B cell (primary cell): Measurements from ENCODE around the gene ADARB2. TPM values are rescaled to one million over a fixed set of nuclear protein-coding genes. Genes with fewer than 3 reads are reported as not detected.
A peak's percentile ranks its signal among the peaks of the same experiment; 100 is the strongest.

Experiments used
- ATAC-seq: fragments of 200-7000 bp; cut with Tn5 transposase; one replicate; pipeline ENCODE4 v1.10.0; 2021; ENCODE audit warnings: low read depth, mild to moderate bottlenecking, moderate number of reproducible peaks, moderate library complexity
- CTCF ChIA-PET: fragments of 350-600 bp; sonication (Branson Sonifier 250); formaldehyde crosslinking; loops from one replicate; lab custom pipeline; 2021; ENCODE audit warnings: antibody characterized with exemption, inconsistent platforms; lab: Charles Lee
- POLR2A ChIA-PET: fragments of 350-600 bp; sonication (Branson Sonifier 250); formaldehyde crosslinking; loops from one replicate; lab custom pipeline; 2021; ENCODE audit warnings: antibody characterized with exemption; lab: Charles Lee
- DNase-seq: peaks from one replicate; pipeline ENCODE4 v3.0.0; 2013
- H2AFZ ChIP-seq: 2 replicates; pipeline ENCODE4 v1.6.1; 2012; ENCODE audit warnings: mild to moderate bottlenecking, low read depth, low read length; ENCODE audit not compliant: insufficient read depth, poor library complexity, severe bottlenecking
- H3K27ac ChIP-seq, 2 donors: 1 replicate in 1 of 2; 2 replicates in 1 of 2; pipeline ENCODE4 v1.5.1; 2012 to 2013; ENCODE audit warnings: low read length in 2 of 2, mild to moderate bottlenecking in 2 of 2, moderate library complexity in 1 of 2
- H3K27me3 ChIP-seq, 4 experiments: fragments of 200-600 bp in 1 of 4; sonication (generic) in 1 of 4; replicated peaks in 1 of 4; 1 replicate in 2 of 4; 2 replicates in 2 of 4; pipeline versions ENCODE4 v1.6.1 to v1.7.0; 2013 to 2016; ENCODE audit warnings: low read length in 3 of 4, mild to moderate bottlenecking in 2 of 4, mixed read lengths in 1 of 4, moderate library complexity in 1 of 4; ENCODE audit not compliant: insufficient read depth in 4 of 4, control insufficient read depth in 3 of 4; ENCODE audit errors: control extremely low read depth in 1 of 4
- H3K36me3 ChIP-seq, 2 experiments: replicated peaks in 1 of 2; 1 replicate in 1 of 2; 2 replicates in 1 of 2; pipeline versions ENCODE4 v1.6.1 to v1.7.1; 2013; ENCODE audit warnings: low read length in 1 of 2; ENCODE audit not compliant: insufficient read depth in 2 of 2, control insufficient read depth in 1 of 2; ENCODE audit errors: control extremely low read depth in 1 of 2, extremely low read depth in 1 of 2
- H3K4me1 ChIP-seq, 2 donors: fragments of 200-600 bp in 1 of 2; sonication (generic) in 1 of 2; 1 replicate in 1 of 2; 2 replicates in 1 of 2; pipeline versions ENCODE4 v1.5.1 to v1.6.1; 2013 to 2017; ENCODE audit warnings: low read length in 2 of 2; ENCODE audit not compliant: control insufficient read depth in 2 of 2, insufficient read depth in 2 of 2
- H3K4me2 ChIP-seq: replicated peaks from 2 replicates; pipeline ENCODE3; 2012; ENCODE audit warnings: mild to moderate bottlenecking, low read depth, low read length; ENCODE audit not compliant: poor library complexity, severe bottlenecking
- H3K4me3 ChIP-seq, 5 experiments: fragments of 200-600 bp in 1 of 5; sonication (generic) in 1 of 5; 1 replicate in 3 of 5; 2 replicates in 2 of 5; pipeline versions ENCODE4 v1.5.1 to v1.7.0; 2011 to 2016; ENCODE audit warnings: low read length in 4 of 5, mild to moderate bottlenecking in 4 of 5, low read depth in 2 of 5, control low read depth in 1 of 5, moderate library complexity in 1 of 5; ENCODE audit not compliant: insufficient read depth in 1 of 5; ENCODE audit errors: control extremely low read depth in 1 of 5, extremely low read depth in 1 of 5
- H3K79me2 ChIP-seq: fragments of 200-600 bp; sonication (generic); one replicate; pipeline ENCODE4 v1.6.0; 2016; ENCODE audit warnings: low read length; ENCODE audit not compliant: control insufficient read depth, insufficient read depth
- H3K9ac ChIP-seq: fragments of 200-600 bp; sonication (generic); 2 replicates; pipeline ENCODE4 v1.6.1; 2017; ENCODE audit warnings: mild to moderate bottlenecking, low read length, moderate library complexity
- H3K9me3 ChIP-seq, 3 donors: one replicate each; pipeline versions ENCODE4 v1.6.1 to v1.7.1; 2013; ENCODE audit warnings: low read length in 2 of 3; ENCODE audit not compliant: control insufficient read depth in 2 of 3, insufficient read depth in 1 of 3; ENCODE audit errors: control extremely low read depth in 1 of 3
- H4K20me1 ChIP-seq: 2 replicates; pipeline ENCODE4 v1.6.0; 2012; ENCODE audit warnings: mild to moderate bottlenecking, low read length; ENCODE audit not compliant: insufficient read depth, control insufficient read depth, poor library complexity, severe bottlenecking
- H3K27ac Mint-ChIP-seq: one replicate; pipeline ENCODE4 v1.8.0; 2021; ENCODE audit warnings: mixed read lengths
- H3K27me3 Mint-ChIP-seq: one replicate; pipeline ENCODE4 v1.8.0; 2021; ENCODE audit warnings: mixed read lengths
- H3K4me1 Mint-ChIP-seq: one replicate; pipeline ENCODE4 v1.8.0; 2021; ENCODE audit warnings: mixed read lengths
- H3K4me3 Mint-ChIP-seq: one replicate; pipeline ENCODE4 v1.8.0; 2021; ENCODE audit warnings: mixed read lengths
- H3K9me3 Mint-ChIP-seq: one replicate; pipeline ENCODE4 v1.8.0; 2022; ENCODE audit warnings: mixed read lengths; ENCODE audit not compliant: insufficient read depth
- EZH2 ChIP-seq: IDR thresholded peaks from 2 replicates; pipeline ENCODE4 v1.6.1; 2012; ENCODE audit warnings: borderline replicate concordance, low read depth, mild to moderate bottlenecking, moderate library complexity, low read length; ENCODE audit not compliant: insufficient read depth, poor library complexity, severe bottlenecking
- WGBS: methylation state at CpG from one replicate; pipeline ENCODE4 v1.1.5; 2013; ENCODE audit warnings: missing lambda C conversion rate; ENCODE audit not compliant: insufficient coverage; 5-methylcytosine and 5-hydroxymethylcytosine counted together
- intact Hi-C: fragments of 100-400 bp; cut with micrococcal nuclease; formaldehyde crosslinking; loops from one replicate; pipeline ENCODE4 v1.10.0; 2022
- polyA plus RNA-seq: library from polyadenylated mRNA; depleted of rRNA; stranded (reverse); fragments of >200 nt; gene quantifications from 2 replicates; pipeline ENCODE4 v1.2.3, GENCODE V29; 2012
- total RNA-seq, 2 donors: library from RNA; stranded (reverse); fragments of 120-200 nt in 1 of 2; gene quantifications; 1 replicate in 1 of 2; 2 replicates in 1 of 2; pipeline versions ENCODE4 v1.2.3 to v1.2.4, GENCODE V29; 2013 to 2022
- TF ChIP-seq, protein P1 (sequence below): fragments of 200-600 bp; IDR thresholded peaks from one replicate; pipeline ENCODE4 v1.8.0; 2022; ENCODE audit warnings: antibody characterized with exemption, mild to moderate bottlenecking

Gene ADARB2
- total and polyA plus RNA-seq, 2 donors (not counting 1 experiment from before 2014, with no cell fraction given): 0.13 to 0.96 TPM

DNA sequence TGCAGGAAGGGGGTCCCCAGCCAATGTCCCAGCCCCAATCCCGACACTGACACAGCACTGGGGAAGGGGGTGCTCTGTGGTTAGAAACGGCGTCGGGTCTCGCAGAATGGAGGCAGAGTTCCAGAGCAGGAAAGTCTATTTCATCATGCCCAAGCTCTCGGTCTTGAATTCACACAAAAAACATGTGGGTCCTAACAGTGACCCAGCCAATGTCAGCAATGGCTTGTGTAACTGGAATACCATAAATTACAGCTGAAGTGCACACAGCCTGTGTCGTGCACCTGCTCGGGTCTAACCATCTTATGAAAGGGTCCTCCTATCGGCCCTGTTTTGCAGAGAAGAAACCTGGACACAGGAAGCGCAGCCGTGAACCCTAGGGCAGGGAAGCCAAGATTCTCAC is 324.1 kb downstream of the ADARB2 start:
- Mint-ChIP-seq H3K4me1 (peaks cover 21% of the 10 kb centered on the region), H3K4me3 (no peak overlapping the region), H3K9me3 (no peaks in the 10 kb centered on the region), H3K27me3 (peaks cover 27% of the 10 kb centered on the region), H3K27ac (no peak overlapping the region)
- no peak overlapping the region for H2AFZ ChIP-seq
- no peaks in the 10 kb centered on the region for H4K20me1 ChIP-seq
- 95% methylated on average over 11 of the region's 11 CpGs for WGBS
- peak overlapping the region; percentile 52 for H3K4me2 ChIP-seq
- no peak for TF ChIP-seq EZH2
- no peak overlapping the region for H3K9ac ChIP-seq
- ChIA-PET POLR2A (interaction anchor here (1.6 kb wide), 1 partner anchor 76 kb away, joined by 4 read pairs; no protein-coding TSS in a partner anchor), CTCF (interaction anchor here (1.3 kb wide), 1 partner anchor 9 kb away, joined by 4 read pairs; no protein-coding TSS in a partner anchor)
- no peaks in the 10 kb centered on the region for H3K36me3 ChIP-seq
- no peak overlapping the region for H3K27ac ChIP-seq
- H3K4me3 ChIP-seq: no peak overlapping the region
- H3K79me2 ChIP-seq: no peaks in the 10 kb centered on the region
- ATAC-seq: no peak
- DNase-seq: no peak
- H3K4me1 ChIP-seq: peaks cover 19 to 24% of the 10 kb centered on the region in 2 donors
- H3K9me3 ChIP-seq: peaks cover 0 to 18% (median 1%) of the 10 kb centered on the region in 3 donors
- peaks cover 0 to 35% (median 3%) of the 10 kb centered on the region in 4 experiments for H3K27me3 ChIP-seq
- intact Hi-C loops: loop anchor here (2.0 kb wide), 1 partner anchor 42 kb away; no protein-coding TSS in a partner anchor

DNA sequence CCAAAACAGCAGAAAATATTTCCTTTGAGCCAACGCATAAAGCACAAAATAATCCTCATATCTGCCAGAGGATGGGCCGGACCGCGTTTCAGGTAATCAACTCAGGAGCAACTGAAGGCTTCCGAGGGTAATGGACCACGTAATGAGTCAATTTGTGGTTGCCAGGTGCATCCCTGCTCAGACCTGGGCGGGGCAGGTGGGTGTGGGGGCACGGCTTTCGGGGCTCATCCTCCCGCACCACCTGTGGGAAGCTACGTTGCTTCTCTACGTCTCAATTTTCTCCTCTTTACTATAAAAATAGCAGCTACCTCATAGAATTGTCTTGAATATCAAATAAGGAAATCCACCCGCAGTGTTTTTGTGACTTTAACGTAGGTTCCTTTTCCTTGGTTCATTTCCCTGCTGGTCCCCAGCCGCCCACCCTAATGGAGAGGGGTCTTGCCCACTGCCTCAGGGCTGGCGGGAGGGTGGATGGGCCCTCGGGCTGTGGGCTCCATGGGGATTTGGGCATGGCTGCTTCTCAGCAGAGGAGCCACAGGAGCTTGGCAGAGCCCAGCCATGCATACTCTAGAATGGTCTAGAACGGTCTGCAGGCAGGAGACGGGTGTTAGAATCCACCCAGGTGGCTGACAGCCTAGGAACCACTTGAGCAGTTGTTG is 324.7 kb downstream of the ADARB2 start:
- no peaks in the 10 kb centered on the region for H3K36me3 ChIP-seq
- POLR2A ChIA-PET: interaction anchor here (1.6 kb wide), 1 partner anchor 77 kb away, joined by 4 read pairs; no protein-coding TSS in a partner anchor
- no peaks in the 10 kb centered on the region for H4K20me1 ChIP-seq
- DNase-seq (peak; percentile 74), ATAC-seq (peak; percentile 84)
- H3K4me2 ChIP-seq: peak overlapping the region; percentile 52
- Mint-ChIP-seq H3K4me3 (peak overlapping the region; percentile 46), H3K9me3 (no peaks in the 10 kb centered on the region), H3K4me1 (peaks cover 21% of the 10 kb centered on the region), H3K27ac (peak overlapping the region; percentile 50), H3K27me3 (peaks cover 28% of the 10 kb centered on the region)
- H3K9me3 ChIP-seq: peaks cover 0 to 18% (median 1%) of the 10 kb centered on the region in 3 donors
- H3K4me1 ChIP-seq: peaks cover 19 to 24% of the 10 kb centered on the region in 2 donors
- 24% methylated on average over 7 of the region's 19 CpGs for WGBS
- H2AFZ ChIP-seq: no peak overlapping the region
- H3K4me3 ChIP-seq: no peak overlapping the region
- CTCF ChIA-PET: interaction anchor here (1.3 kb wide), 1 partner anchor 8 kb away, joined by 4 read pairs; no protein-coding TSS in a partner anchor
- no peaks in the 10 kb centered on the region for H3K79me2 ChIP-seq
- H3K27me3 ChIP-seq: peaks cover 0 to 35% (median 3%) of the 10 kb centered on the region in 4 experiments
- no peak for TF ChIP-seq EZH2
- TF ChIP-seq, protein P1, sequence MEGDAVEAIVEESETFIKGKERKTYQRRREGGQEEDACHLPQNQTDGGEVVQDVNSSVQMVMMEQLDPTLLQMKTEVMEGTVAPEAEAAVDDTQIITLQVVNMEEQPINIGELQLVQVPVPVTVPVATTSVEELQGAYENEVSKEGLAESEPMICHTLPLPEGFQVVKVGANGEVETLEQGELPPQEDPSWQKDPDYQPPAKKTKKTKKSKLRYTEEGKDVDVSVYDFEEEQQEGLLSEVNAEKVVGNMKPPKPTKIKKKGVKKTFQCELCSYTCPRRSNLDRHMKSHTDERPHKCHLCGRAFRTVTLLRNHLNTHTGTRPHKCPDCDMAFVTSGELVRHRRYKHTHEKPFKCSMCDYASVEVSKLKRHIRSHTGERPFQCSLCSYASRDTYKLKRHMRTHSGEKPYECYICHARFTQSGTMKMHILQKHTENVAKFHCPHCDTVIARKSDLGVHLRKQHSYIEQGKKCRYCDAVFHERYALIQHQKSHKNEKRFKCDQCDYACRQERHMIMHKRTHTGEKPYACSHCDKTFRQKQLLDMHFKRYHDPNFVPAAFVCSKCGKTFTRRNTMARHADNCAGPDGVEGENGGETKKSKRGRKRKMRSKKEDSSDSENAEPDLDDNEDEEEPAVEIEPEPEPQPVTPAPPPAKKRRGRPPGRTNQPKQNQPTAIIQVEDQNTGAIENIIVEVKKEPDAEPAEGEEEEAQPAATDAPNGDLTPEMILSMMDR: no peak
- H3K9ac ChIP-seq: no peak overlapping the region
- intact Hi-C loops: loop anchor here (2.0 kb wide), 1 partner anchor 42 kb away; no protein-coding TSS in a partner anchor
- no peak overlapping the region for H3K27ac ChIP-seq
